ENCODE results near the gene CAPN12. TPM values are rescaled to one million over a fixed set of nuclear protein-coding genes. Genes with fewer than 3 reads are reported as not detected.

Gene CAPN12
- total and polyA plus RNA-seq, 10 of the 15 experiments (the other 5 are each of a cell fraction or from before 2014, with no cell fraction given) = 0.64 to 4.6 (median 2.0) TPM

DNA sequence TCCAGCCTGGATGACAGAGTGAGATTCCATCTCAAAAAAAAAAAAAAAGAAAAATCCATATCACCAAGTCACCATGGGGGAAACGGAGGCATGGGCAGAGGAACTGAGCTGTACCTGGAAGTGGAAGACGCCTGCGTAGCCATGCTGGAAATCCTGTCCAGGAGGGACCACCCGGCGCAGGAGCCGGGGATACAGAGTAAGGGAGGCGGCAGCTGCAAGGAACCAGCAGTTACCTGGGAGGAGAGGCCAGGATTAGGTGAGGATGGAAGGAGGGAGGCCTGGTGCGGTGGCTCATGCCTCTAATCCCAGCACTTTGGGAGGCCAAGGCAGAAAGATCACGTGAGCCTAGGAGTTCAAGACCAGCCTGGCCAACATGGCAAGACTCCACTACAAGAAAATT lies 2.0 kb downstream of the CAPN12 start:
- BruUV-seq (replicated peaks) = no TSS peak
- intact Hi-C loops (cut with micrococcal nuclease; ENCODE audit: unreplicated experiment) = no loop called here
- no peaks in the 10 kb centered on the region for H3K9me3 ChIP-seq (replicated peaks; ENCODE audit: control insufficient read depth, insufficient read depth, low read length)
- TF ChIP-seq CREB1 (IDR thresholded peaks at IDR 0.05; ENCODE audit: low read depth) (no peak), TCF3 (IDR thresholded peaks at IDR 0.05; ENCODE audit: borderline replicate concordance, insufficient read depth, low read depth, low read length) (no peak), HDAC6 (IDR thresholded peaks at IDR 0.05; ENCODE audit: unreplicated experiment) (no peak), BHLHE40 (IDR thresholded peaks at IDR 0.05; ENCODE audit: borderline replicate concordance in 1 of 2, low read depth in 2 of 2, low read length in 1 of 2) (no peak), FOXK2 (IDR thresholded peaks at IDR 0.05) (no peak), BCL11A (IDR thresholded peaks at IDR 0.05; ENCODE audit: low read depth, low read length) (no peak), NFYB (IDR thresholded peaks at IDR 0.05; ENCODE audit: insufficient read depth, low read depth, low read length) (no peak), HCFC1 (IDR thresholded peaks at IDR 0.05; ENCODE audit: low read length) (no peak), SP1 (IDR thresholded peaks at IDR 0.05; ENCODE audit: low read depth, low read length) (no peak), POLR2AphosphoS2 (IDR thresholded peaks at IDR 0.05; ENCODE audit: low read depth, low read length) (no peak), RBBP5 (conservative IDR thresholded peaks at IDR 0.05) (no peak), ZNF274 (IDR thresholded peaks at IDR 0.05; ENCODE audit: insufficient read depth, insufficient read length) (no peak), TCF12 (IDR thresholded peaks at IDR 0.05; ENCODE audit: low read depth, low read length) (no peak), FOS (IDR thresholded peaks at IDR 0.05; ENCODE audit: borderline replicate concordance, extremely low read depth, insufficient read length) (no peak), ZNF622 (IDR thresholded peaks at IDR 0.05) (no peak), RUNX3 (IDR thresholded peaks at IDR 0.05; ENCODE audit: low read length) (no peak), RELB (IDR thresholded peaks at IDR 0.05; ENCODE audit: low read depth) (no peak)
- TF ChIP-seq, protein P1, sequence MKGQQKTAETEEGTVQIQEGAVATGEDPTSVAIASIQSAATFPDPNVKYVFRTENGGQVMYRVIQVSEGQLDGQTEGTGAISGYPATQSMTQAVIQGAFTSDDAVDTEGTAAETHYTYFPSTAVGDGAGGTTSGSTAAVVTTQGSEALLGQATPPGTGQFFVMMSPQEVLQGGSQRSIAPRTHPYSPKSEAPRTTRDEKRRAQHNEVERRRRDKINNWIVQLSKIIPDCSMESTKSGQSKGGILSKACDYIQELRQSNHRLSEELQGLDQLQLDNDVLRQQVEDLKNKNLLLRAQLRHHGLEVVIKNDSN (IDR thresholded peaks at IDR 0.05; ENCODE audit: borderline replicate concordance, extremely low read length, insufficient read depth, low read depth, low read length) = no peak
- TF ChIP-seq, protein P2, sequence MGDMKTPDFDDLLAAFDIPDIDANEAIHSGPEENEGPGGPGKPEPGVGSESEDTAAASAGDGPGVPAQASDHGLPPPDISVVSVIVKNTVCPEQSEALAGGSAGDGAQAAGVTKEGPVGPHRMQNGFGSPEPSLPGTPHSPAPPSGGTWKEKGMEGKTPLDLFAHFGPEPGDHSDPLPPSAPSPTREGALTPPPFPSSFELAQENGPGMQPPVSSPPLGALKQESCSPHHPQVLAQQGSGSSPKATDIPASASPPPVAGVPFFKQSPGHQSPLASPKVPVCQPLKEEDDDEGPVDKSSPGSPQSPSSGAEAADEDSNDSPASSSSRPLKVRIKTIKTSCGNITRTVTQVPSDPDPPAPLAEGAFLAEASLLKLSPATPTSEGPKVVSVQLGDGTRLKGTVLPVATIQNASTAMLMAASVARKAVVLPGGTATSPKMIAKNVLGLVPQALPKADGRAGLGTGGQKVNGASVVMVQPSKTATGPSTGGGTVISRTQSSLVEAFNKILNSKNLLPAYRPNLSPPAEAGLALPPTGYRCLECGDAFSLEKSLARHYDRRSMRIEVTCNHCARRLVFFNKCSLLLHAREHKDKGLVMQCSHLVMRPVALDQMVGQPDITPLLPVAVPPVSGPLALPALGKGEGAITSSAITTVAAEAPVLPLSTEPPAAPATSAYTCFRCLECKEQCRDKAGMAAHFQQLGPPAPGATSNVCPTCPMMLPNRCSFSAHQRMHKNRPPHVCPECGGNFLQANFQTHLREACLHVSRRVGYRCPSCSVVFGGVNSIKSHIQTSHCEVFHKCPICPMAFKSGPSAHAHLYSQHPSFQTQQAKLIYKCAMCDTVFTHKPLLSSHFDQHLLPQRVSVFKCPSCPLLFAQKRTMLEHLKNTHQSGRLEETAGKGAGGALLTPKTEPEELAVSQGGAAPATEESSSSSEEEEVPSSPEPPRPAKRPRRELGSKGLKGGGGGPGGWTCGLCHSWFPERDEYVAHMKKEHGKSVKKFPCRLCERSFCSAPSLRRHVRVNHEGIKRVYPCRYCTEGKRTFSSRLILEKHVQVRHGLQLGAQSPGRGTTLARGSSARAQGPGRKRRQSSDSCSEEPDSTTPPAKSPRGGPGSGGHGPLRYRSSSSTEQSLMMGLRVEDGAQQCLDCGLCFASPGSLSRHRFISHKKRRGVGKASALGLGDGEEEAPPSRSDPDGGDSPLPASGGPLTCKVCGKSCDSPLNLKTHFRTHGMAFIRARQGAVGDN (IDR thresholded peaks at IDR 0.05) = no peak
- DNase-seq (ENCODE audit: low read depth, low spot score) (no peak), ATAC-seq (no peak), FAIRE-seq (no peak)
- H3K4me1 ChIP-seq (ENCODE audit: control insufficient read depth, insufficient read depth, low read length) = no peaks in the 10 kb centered on the region; the same call in 1 of the 2 replicates
- H3K79me2 ChIP-seq (ENCODE audit: control insufficient read depth, insufficient read depth, low read length) = no peaks in the 10 kb centered on the region
- POLR2A ChIA-PET = interaction anchor here (0.6 kb wide), 1 partner anchor 303 kb away, joined by 3 read pairs; no protein-coding TSS in a partner anchor
- SMC1A ChIA-PET (ENCODE audit: uncharacterized antibody, unreplicated experiment) = no interaction called here
- no peaks in the 10 kb centered on the region for H4K20me1 ChIP-seq (ENCODE audit: control insufficient read depth, insufficient read depth)
- H3K4me3 ChIP-seq = no peak overlapping the region
- CTCF ChIA-PET = no interaction called here
- no peak overlapping the region for H3K4me2 ChIP-seq (ENCODE audit: control insufficient read depth, insufficient read depth)
- in situ Hi-C loops (cut with MboI) = no loop called here
- H3K27ac ChIP-seq (ENCODE audit: control insufficient read depth, insufficient read depth) = no peak overlapping the region
- no peak overlapping the region for H3K9ac ChIP-seq (ENCODE audit: control insufficient read depth, insufficient read depth, low read length)
- no peaks in the 10 kb centered on the region for H3K27me3 ChIP-seq (replicated peaks in 1 of 2; ENCODE audit: control insufficient read depth in 2 of 2, insufficient read depth in 2 of 2, low read length in 1 of 2)
- H3K36me3 ChIP-seq (ENCODE audit: control insufficient read depth in 2 of 2, insufficient read depth in 2 of 2, low read length in 1 of 2) = no peaks in the 10 kb centered on the region
- RAD21 ChIA-PET (ENCODE audit: unreplicated experiment) = no interaction called here
- 82% methylated on average over 9 of the region's 9 CpGs for WGBS (ENCODE audit: insufficient coverage, insufficient replicate concordance, low lambda C conversion rate, missing lambda C conversion rate)
- H2AFZ ChIP-seq (ENCODE audit: control insufficient read depth, low read depth, low read length) = no peak overlapping the region

Measured in GM12878 (cell line).